Forelimb muscle (tissue), 1 donor: Measurements from ENCODE around the gene UMODL1. TPM values are rescaled to one million over a fixed set of nuclear protein-coding genes. Genes with fewer than 3 reads are reported as not detected.

ENCODE experiments used
- DNase-seq: peaks from one replicate; pipeline ENCODE4 v3.0.0-alpha.2; 2013; ENCODE audit warnings: low read depth
- polyA plus RNA-seq: library from polyadenylated mRNA; unstranded; fragments of 120-200 nt; gene quantifications from one replicate; pipeline ENCODE4 v1.2.1, GENCODE V29; 2013; ENCODE audit not compliant: insufficient read length

The UMODL1 gene
- polyA plus RNA-seq, 1 donor, result not detected

DNA sequence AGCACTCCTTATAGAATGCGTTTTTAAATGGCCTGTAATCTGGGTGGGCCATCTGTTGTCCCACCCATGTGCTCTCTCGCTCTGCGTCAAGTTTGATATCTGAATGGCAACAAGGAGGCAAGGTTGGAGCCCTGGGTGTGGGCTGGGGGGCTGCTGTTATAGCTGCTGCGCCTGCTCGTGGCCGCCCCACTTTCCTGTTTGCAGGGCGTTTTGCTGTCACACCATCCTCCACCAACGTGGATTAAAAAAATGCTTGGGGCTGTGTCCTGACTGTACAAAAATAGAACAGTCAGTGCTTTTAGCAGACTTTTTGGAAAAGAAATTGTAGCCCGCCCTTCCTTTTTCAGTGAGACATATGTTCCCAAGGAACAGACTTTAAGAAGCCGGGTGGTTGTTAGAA, 25.4 kb downstream of the UMODL1 start:
- no peak for DNase-seq

GRCh38 chr21:42097274-42097673, 26.2 kb downstream of the UMODL1 start:
- DNase-seq, result no peak

DNA sequence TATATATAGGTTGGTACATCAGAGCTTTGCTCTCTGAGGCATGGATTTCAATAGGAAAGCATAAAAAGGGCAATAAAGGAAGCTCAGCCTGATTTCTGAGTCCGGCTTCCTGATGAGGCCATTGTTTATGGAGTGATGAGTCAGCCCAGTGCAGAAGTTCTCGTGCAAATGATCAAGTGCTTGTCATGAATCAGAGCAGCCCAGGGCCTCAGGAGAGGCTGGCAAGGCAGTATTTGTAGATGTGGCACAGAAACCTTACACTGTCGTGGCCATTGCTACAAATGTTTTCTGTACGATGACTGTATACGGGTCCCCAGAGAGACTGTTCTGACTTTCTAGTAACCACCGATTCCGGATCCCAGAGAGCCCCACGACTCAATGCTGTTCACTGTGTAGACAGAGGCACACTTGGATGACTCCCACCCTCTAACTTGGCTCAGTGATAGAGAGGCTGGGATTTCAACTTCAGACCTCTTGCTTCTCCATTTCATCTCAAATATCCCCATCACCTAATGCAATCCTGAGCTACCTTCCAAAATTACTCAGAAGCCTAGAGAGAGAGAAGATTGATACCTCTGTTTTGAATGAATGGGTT, 26.8 kb downstream of the UMODL1 start:
- no peak for DNase-seq

- DNase-seq, result no peak
Measured at GRCh38 chr21:42098957-42099505, 27.9 kb downstream of the UMODL1 start.

- no peak for DNase-seq
Measured at GRCh38 chr21:42101246-42101645, 30.1 kb downstream of the UMODL1 start.

GRCh38 chr21:42102076-42102475, 31.0 kb downstream of the UMODL1 start:
- DNase-seq, result no peak

- DNase-seq, result no peak
Measured at GRCh38 chr21:42102526-42102925, 31.4 kb downstream of the UMODL1 start.

DNA sequence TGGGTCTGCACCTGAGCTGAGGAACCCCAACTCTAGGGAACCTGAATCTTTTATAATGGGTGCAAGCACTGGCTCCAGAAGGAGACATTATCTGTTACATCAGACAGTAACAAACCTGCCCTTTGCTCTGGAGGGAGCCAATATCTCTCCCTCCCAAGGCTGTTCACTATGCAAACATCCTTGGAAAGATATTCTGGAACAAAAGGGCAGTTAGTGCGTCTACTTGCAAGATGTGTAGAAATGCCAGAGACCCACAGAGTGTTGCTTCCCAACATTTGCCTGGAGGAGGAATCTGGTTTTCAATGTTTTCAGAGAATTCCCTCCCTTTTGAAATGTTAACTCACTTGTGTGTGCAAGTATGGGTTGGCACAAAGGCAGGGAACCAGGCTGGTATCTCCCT, 31.9 kb downstream of the UMODL1 start:
- DNase-seq, result no peak

GRCh38 chr21:42103843-42104242, 32.7 kb downstream of the UMODL1 start:
- no peak for DNase-seq

- no peak for DNase-seq
Measured at GRCh38 chr21:42105476-42106315, 34.6 kb downstream of the UMODL1 start.

- no peak for DNase-seq
Measured at GRCh38 chr21:42106425-42106824, 35.3 kb downstream of the UMODL1 start.

GRCh38 chr21:42107177-42107880, 36.2 kb downstream of the UMODL1 start:
- DNase-seq, result no peak

- DNase-seq, result no peak
Measured at GRCh38 chr21:42107881-42108553, 36.9 kb downstream of the UMODL1 start.

- DNase-seq, result no peak
Measured at GRCh38 chr21:42108554-42109340, 37.6 kb downstream of the UMODL1 start.

GRCh38 chr21:42109473-42109872, 38.4 kb downstream of the UMODL1 start:
- DNase-seq, result no peak

GRCh38 chr21:42109873-42110525, 38.9 kb downstream of the UMODL1 start:
- DNase-seq, result no peak

GRCh38 chr21:42110691-42111469, 39.8 kb downstream of the UMODL1 start:
- no peak for DNase-seq

DNA sequence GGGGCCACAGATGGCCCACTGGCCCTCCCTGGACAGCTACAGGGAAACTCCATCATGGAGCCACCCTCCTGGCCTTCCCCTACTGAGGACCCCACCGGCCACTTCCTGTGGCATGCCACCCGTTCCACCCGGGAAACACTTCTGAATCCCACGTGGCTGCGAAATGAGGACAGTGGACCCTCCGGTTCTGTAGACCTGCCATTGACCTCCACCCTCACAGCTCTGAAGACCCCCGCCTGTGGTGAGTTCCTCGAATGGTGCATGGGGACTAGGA, 40.3 kb downstream of the UMODL1 start:
- no peak for DNase-seq

DNA sequence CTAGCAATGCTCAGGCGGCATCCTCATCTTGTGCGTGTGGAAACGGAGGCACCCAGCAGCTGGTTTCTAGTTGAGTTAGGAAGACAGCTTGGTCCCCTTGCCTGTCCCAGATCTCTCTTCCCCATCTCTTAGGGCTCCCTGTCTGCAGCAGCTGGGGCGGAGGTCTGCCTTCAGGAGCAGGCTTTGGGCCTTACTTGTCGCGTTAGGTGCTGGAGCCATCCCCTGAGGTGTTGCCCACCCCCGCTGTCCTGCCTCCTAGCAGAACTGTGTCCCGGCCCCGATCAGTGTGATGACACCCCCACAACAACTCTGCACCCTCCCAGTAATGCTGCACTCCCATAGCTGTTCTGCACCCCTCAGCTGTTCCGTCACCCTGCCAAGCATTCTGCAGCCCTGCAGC, 40.7 kb downstream of the UMODL1 start:
- no peak for DNase-seq

DNA sequence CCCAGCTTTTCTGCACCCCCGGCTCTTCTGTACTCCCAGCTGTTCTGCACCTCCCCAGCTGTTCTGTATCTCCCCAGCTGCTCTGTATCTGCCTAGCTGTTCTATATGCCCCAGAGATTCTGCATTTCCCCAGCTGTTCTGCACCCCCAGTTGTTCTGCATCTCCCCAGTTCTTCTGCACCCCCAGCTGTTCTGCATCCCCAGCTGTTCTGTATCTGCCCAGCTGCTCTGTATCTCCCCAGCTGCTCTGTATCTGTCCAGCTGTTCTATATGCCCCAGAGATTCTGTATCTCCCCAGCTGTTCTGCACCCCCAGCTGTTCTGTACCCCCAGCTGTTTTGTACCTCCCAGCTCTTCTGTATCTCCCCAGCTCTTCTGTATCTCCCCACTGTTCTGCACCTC, 41.1 kb downstream of the UMODL1 start:
- DNase-seq, result no peak
